Tibial artery (tissue), 4 donors: Measurements from ENCODE around the gene DDX3X.

Source experiments
- DNase-seq, 2 donors: peaks; one replicate each; pipeline ENCODE4 v3.0.0-alpha.2; 2019
- H3K27ac ChIP-seq, 2 donors: fragments of 200-600 bp; sonication (generic) in 1 of 2; 1 replicate in 1 of 2; 2 replicates in 1 of 2; pipeline ENCODE4 v1.5.1; 2018 to 2019; ENCODE audit warnings: mild to moderate bottlenecking in 1 of 2
- H3K27me3 ChIP-seq, 2 donors: fragments of 200-600 bp; sonication (generic) in 1 of 2; one replicate each; pipeline versions ENCODE4 v1.5.1 to v1.6.0; 2016 to 2019
- H3K36me3 ChIP-seq, 3 donors: fragments of 200-600 bp; sonication (generic) in 2 of 3; one replicate each; pipeline ENCODE4 v1.5.1; 2016 to 2019; ENCODE audit warnings: mild to moderate bottlenecking in 2 of 3
- H3K4me1 ChIP-seq, 4 donors: fragments of 200-600 bp; sonication (generic) in 2 of 4; 1 replicate in 3 of 4; 2 replicates in 1 of 4; pipeline ENCODE4 v1.5.1; 2016 to 2019
- H3K4me3 ChIP-seq, 2 donors: fragments of 200-600 bp; sonication (generic) in 1 of 2; 1 replicate in 1 of 2; 2 replicates in 1 of 2; pipeline ENCODE4 v1.5.1; 2018 to 2019; ENCODE audit warnings: mild to moderate bottlenecking in 2 of 2
- H3K9me3 ChIP-seq, 3 donors: fragments of 200-600 bp; sonication (generic) in 1 of 3; one replicate each; pipeline ENCODE4 v1.5.1; 2016 to 2019
- CTCF ChIP-seq, 2 experiments: fragments of 200-600 bp in 1 of 2; fragments of 450-650 bp in 1 of 2; IDR thresholded peaks; one replicate each; pipeline ENCODE4 v1.5.1; 2017 to 2019; ENCODE audit warnings: antibody characterized with exemption in 2 of 2, mild to moderate bottlenecking in 1 of 2, moderate library complexity in 1 of 2
- intact Hi-C: fragments of 100-400 bp; cut with DNase I; formaldehyde crosslinking; loops from one replicate; pipeline ENCODE4 v1.15.0; 2023; ENCODE audit warnings: low total_unique reads

Gene DDX3X

GRCh38 chrX:41339148-41339547 is 5.2 kb downstream of the DDX3X start:
- H3K36me3 ChIP-seq = peaks cover 27 to 63% (median 49%) of the 10 kb centered on the region in 3 donors
- H3K27me3 ChIP-seq = no peaks in the 10 kb centered on the region
- peak overlapping the region; percentile 15 to 22 for H3K27ac ChIP-seq
- no peak for TF ChIP-seq CTCF (IDR thresholded peaks at IDR 0.05)
- H3K4me3 ChIP-seq = peak overlapping the region in 1 of 2 donors; percentile 87
- no peaks in the 10 kb centered on the region for H3K9me3 ChIP-seq
- DNase-seq = no peak
- intact Hi-C loops = no loop called here
- peaks cover 0 to 54% (median 26%) of the 10 kb centered on the region in 4 donors for H3K4me1 ChIP-seq

GRCh38 chrX:41344053-41344452 is 10.1 kb downstream of the DDX3X start:
- DNase-seq = no peak
- H3K4me3 ChIP-seq = no peak overlapping the region
- intact Hi-C loops = no loop called here
- H3K27me3 ChIP-seq = no peaks in the 10 kb centered on the region
- H3K4me1 ChIP-seq = peaks cover 0 to 27% (median 13%) of the 10 kb centered on the region in 4 donors
- H3K9me3 ChIP-seq = no peaks in the 10 kb centered on the region
- no peak overlapping the region for H3K27ac ChIP-seq
- H3K36me3 ChIP-seq = peaks cover 73 to 100% (median 98%) of the 10 kb centered on the region in 3 donors
- TF ChIP-seq CTCF (IDR thresholded peaks at IDR 0.05) = no peak

GRCh38 chrX:41347186-41347585 is 13.2 kb downstream of the DDX3X start:
- DNase-seq = no peak
- intact Hi-C loops = no loop called here

GRCh38 chrX:41348551-41348950 is 14.6 kb downstream of the DDX3X start:
- Histone ChIP-seq H3K27me3 (no peaks in the 10 kb centered on the region), H3K9me3 (no peaks in the 10 kb centered on the region), H3K36me3 (peaks cover 52 to 72% (median 64%) of the 10 kb centered on the region in 3 donors), H3K27ac (no peak overlapping the region), H3K4me1 (peaks cover 0 to 3% (median 0%) of the 10 kb centered on the region in 4 donors), H3K4me3 (no peak overlapping the region)
- no peak for TF ChIP-seq CTCF (IDR thresholded peaks at IDR 0.05)
- no peak for DNase-seq
- intact Hi-C loops = no loop called here

More at GRCh38 chrX:41347186-41347585, 13.2 kb downstream of the DDX3X start:
- H3K27me3 ChIP-seq = no peaks in the 10 kb centered on the region
- H3K4me1 ChIP-seq = peaks cover 0 to 3% (median 0%) of the 10 kb centered on the region in 4 donors
- H3K27ac ChIP-seq = no peak overlapping the region
- H3K4me3 ChIP-seq = no peak overlapping the region
- no peaks in the 10 kb centered on the region for H3K9me3 ChIP-seq
- H3K36me3 ChIP-seq = peaks cover 66 to 86% (median 78%) of the 10 kb centered on the region in 3 donors
- TF ChIP-seq CTCF (IDR thresholded peaks at IDR 0.05) = no peak

- intact Hi-C loops = no loop called here
These were observed 16.4 kb downstream of the DDX3X start for GRCh38 chrX:41350150-41350975.

More at GRCh38 chrX:41350150-41350975, 16.4 kb downstream of the DDX3X start:
- H3K4me3 ChIP-seq = no peak overlapping the region
- DNase-seq = no peak
- H3K9me3 ChIP-seq = no peaks in the 10 kb centered on the region
- no peak overlapping the region for H3K27ac ChIP-seq
- no peak for TF ChIP-seq CTCF (IDR thresholded peaks at IDR 0.05)
- peaks cover 0 to 3% (median 0%) of the 10 kb centered on the region in 4 donors for H3K4me1 ChIP-seq
- peaks cover 34 to 54% (median 46%) of the 10 kb centered on the region in 3 donors for H3K36me3 ChIP-seq
- no peaks in the 10 kb centered on the region for H3K27me3 ChIP-seq
